Measurements from ENCODE around the gene INPP5A.

Gene INPP5A

DNA sequence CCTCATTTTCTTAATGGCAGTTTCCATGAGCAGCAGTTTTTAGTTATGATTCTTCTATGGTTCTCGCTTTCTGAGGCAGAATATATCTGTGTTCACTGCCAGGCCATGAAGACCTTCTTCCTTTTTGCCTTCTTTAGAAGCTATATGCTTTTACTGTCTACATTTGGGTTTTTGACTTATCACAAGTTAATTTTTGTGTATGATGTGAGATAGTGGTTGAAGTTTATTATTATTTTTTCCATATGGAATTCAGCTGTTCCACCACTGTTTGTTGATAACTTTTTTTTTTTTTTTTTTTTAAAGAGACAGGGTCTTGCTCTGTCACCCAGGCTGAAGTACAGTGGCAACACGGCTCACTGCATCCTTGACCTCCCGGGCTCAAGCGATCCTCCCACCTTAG lies 44.5 kb downstream of the INPP5A start:
- Histone ChIP-seq H3K4me2 (ENCODE audit: low read length) (no peak overlapping the region), H3K9me2 (replicated peaks; ENCODE audit: control insufficient read depth, low read length) (no peaks in the 10 kb centered on the region), H4K20me1 (ENCODE audit: control insufficient read depth, insufficient read depth, low read depth, low read length) (no peaks in the 10 kb centered on the region), H3K4me1 (ENCODE audit: control insufficient read depth, low read length) (peaks cover 8% of the 10 kb centered on the region), H3K36me3 (ENCODE audit: control insufficient read depth, low read length) (no peaks in the 10 kb centered on the region), H3K27ac (ENCODE audit: low read depth, low read length) (no peak overlapping the region), H3K4me3 (ENCODE audit: low read length) (no peak overlapping the region), H3K27me3 (ENCODE audit: control insufficient read depth, low read length) (no peaks in the 10 kb centered on the region), H3K9me3 (ENCODE audit: control insufficient read depth, insufficient read depth, low read length) (no peaks in the 10 kb centered on the region), H3K79me2 (ENCODE audit: control insufficient read depth, low read length) (no peaks in the 10 kb centered on the region; the same call in 1 of the 2 replicates), H3F3A (ENCODE audit: control insufficient read depth, insufficient read depth) (no peaks in the 10 kb centered on the region)
- TF ChIP-seq, protein P1, sequence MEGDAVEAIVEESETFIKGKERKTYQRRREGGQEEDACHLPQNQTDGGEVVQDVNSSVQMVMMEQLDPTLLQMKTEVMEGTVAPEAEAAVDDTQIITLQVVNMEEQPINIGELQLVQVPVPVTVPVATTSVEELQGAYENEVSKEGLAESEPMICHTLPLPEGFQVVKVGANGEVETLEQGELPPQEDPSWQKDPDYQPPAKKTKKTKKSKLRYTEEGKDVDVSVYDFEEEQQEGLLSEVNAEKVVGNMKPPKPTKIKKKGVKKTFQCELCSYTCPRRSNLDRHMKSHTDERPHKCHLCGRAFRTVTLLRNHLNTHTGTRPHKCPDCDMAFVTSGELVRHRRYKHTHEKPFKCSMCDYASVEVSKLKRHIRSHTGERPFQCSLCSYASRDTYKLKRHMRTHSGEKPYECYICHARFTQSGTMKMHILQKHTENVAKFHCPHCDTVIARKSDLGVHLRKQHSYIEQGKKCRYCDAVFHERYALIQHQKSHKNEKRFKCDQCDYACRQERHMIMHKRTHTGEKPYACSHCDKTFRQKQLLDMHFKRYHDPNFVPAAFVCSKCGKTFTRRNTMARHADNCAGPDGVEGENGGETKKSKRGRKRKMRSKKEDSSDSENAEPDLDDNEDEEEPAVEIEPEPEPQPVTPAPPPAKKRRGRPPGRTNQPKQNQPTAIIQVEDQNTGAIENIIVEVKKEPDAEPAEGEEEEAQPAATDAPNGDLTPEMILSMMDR (IDR thresholded peaks at IDR 0.05; ENCODE audit: low read depth, low read length, poor library complexity, severe bottlenecking) = no peak
- no peak for TF ChIP-seq EZH2phosphoT487 (IDR thresholded peaks at IDR 0.05; ENCODE audit: borderline replicate concordance, low read length)

- no peaks in the 10 kb centered on the region for H3K9me2 ChIP-seq (replicated peaks; ENCODE audit: control insufficient read depth, low read length)
- H3K27ac ChIP-seq (ENCODE audit: low read depth, low read length) = no peak overlapping the region
- no peaks in the 10 kb centered on the region for H3K36me3 ChIP-seq (ENCODE audit: control insufficient read depth, low read length)
- H3K4me1 ChIP-seq (ENCODE audit: control insufficient read depth, low read length) = peaks cover 8% of the 10 kb centered on the region
- no peaks in the 10 kb centered on the region for H3F3A ChIP-seq (ENCODE audit: control insufficient read depth, insufficient read depth)
- no peak overlapping the region for H3K4me3 ChIP-seq (ENCODE audit: low read length)
- no peaks in the 10 kb centered on the region for H4K20me1 ChIP-seq (ENCODE audit: control insufficient read depth, insufficient read depth, low read depth, low read length)
- H3K79me2 ChIP-seq (ENCODE audit: control insufficient read depth, low read length) = no peaks in the 10 kb centered on the region; the same call in 1 of the 2 replicates
- H3K4me2 ChIP-seq (ENCODE audit: low read length) = no peak overlapping the region
- no peaks in the 10 kb centered on the region for H3K27me3 ChIP-seq (ENCODE audit: control insufficient read depth, low read length)
- TF ChIP-seq, protein P1 (IDR thresholded peaks at IDR 0.05; ENCODE audit: low read depth, low read length, poor library complexity, severe bottlenecking) = no peak
- no peak for TF ChIP-seq EZH2phosphoT487 (IDR thresholded peaks at IDR 0.05; ENCODE audit: borderline replicate concordance, low read length)
- no peaks in the 10 kb centered on the region for H3K9me3 ChIP-seq (ENCODE audit: control insufficient read depth, insufficient read depth, low read length)
Measured at GRCh38 chr10:132582771-132583170, 45.2 kb downstream of the INPP5A start.

- Histone ChIP-seq H3K79me2 (ENCODE audit: control insufficient read depth, low read length) (no peaks in the 10 kb centered on the region; the same call in 1 of the 2 replicates), H3K9me2 (replicated peaks; ENCODE audit: control insufficient read depth, low read length) (no peaks in the 10 kb centered on the region), H3K4me1 (ENCODE audit: control insufficient read depth, low read length) (peaks cover 15% of the 10 kb centered on the region)
Measured at GRCh38 chr10:132583456-132583855, 45.9 kb downstream of the INPP5A start.

More at GRCh38 chr10:132583456-132583855, 45.9 kb downstream of the INPP5A start:
- Histone ChIP-seq H4K20me1 (ENCODE audit: control insufficient read depth, insufficient read depth, low read depth, low read length) (no peaks in the 10 kb centered on the region), H3K4me2 (ENCODE audit: low read length) (no peak overlapping the region), H3K27ac (ENCODE audit: low read depth, low read length) (no peak overlapping the region), H3K27me3 (ENCODE audit: control insufficient read depth, low read length) (no peaks in the 10 kb centered on the region), H3K9me3 (ENCODE audit: control insufficient read depth, insufficient read depth, low read length) (no peaks in the 10 kb centered on the region), H3F3A (ENCODE audit: control insufficient read depth, insufficient read depth) (no peaks in the 10 kb centered on the region), H3K36me3 (ENCODE audit: control insufficient read depth, low read length) (no peaks in the 10 kb centered on the region), H3K4me3 (ENCODE audit: low read length) (no peak overlapping the region)
- no peak for TF ChIP-seq EZH2phosphoT487 (IDR thresholded peaks at IDR 0.05; ENCODE audit: borderline replicate concordance, low read length)
- TF ChIP-seq, protein P1 (IDR thresholded peaks at IDR 0.05; ENCODE audit: low read depth, low read length, poor library complexity, severe bottlenecking) = no peak

Data from DOHH2 (cell line).